Calu3 (cell line): ENCODE data around the gene MT1E. TPM values are rescaled to one million over a fixed set of nuclear protein-coding genes. Genes with fewer than 3 reads are reported as not detected.

ENCODE experiments used
- BruUV-seq: library from RNA; stranded (reverse); fragments of 400-500 nt; replicated peaks from 2 replicates; lab custom pipeline; 2021; lab: Mats Ljungman, UMichigan
- CTCF ChIA-PET: fragments of 300-600 bp; sonication (Branson Sonifier 250); formaldehyde crosslinking; loops from one replicate; lab custom pipeline; 2022; ENCODE audit warnings: antibody characterized with exemption; lab: Charles Lee
- DNase-seq: peaks from one replicate; pipeline ENCODE4 v3.0.0; 2022
- H3K27ac Mint-ChIP-seq: one replicate; pipeline ENCODE4 v1.8.0; 2022; ENCODE audit warnings: mixed read lengths; ENCODE audit not compliant: unreplicated experiment
- H3K27me3 Mint-ChIP-seq: one replicate; pipeline ENCODE4 v1.8.0; 2022; ENCODE audit warnings: mixed read lengths; ENCODE audit not compliant: unreplicated experiment
- H3K36me3 Mint-ChIP-seq: one replicate; pipeline ENCODE4 v1.8.0; 2022; ENCODE audit warnings: mild to moderate bottlenecking, moderate library complexity, mixed read lengths; ENCODE audit not compliant: insufficient read depth, unreplicated experiment
- H3K4me1 Mint-ChIP-seq: one replicate; pipeline ENCODE4 v1.8.0; 2022; ENCODE audit warnings: mild to moderate bottlenecking, low read depth, mixed read lengths; ENCODE audit not compliant: unreplicated experiment
- H3K4me3 Mint-ChIP-seq: one replicate; pipeline ENCODE4 v1.8.0; 2022; ENCODE audit warnings: mild to moderate bottlenecking, low read depth, moderate library complexity, mixed read lengths; ENCODE audit not compliant: unreplicated experiment
- H3K9me3 Mint-ChIP-seq: one replicate; pipeline ENCODE4 v1.8.0; 2022; ENCODE audit warnings: low read depth, mixed read lengths; ENCODE audit not compliant: unreplicated experiment
- CTCF ChIP-seq: fragments of 200-600 bp; IDR thresholded peaks from one replicate; pipeline ENCODE4 v1.8.0; 2022; ENCODE audit warnings: antibody characterized with exemption; ENCODE audit not compliant: unreplicated experiment
- intact Hi-C: fragments of 100-400 bp; cut with micrococcal nuclease; formaldehyde crosslinking; loops from one replicate; pipeline ENCODE4 v1.10.0; 2022; ENCODE audit not compliant: unreplicated experiment
- total RNA-seq: library from RNA; stranded (reverse); gene quantifications from 2 replicates; pipeline ENCODE4 v1.2.3, GENCODE V29; 2022

MT1E gene
- total RNA-seq, 1 experiment from 2014 or later, result not detected

- H3K9me3 Mint-ChIP-seq, result no peaks in the 10 kb centered on the region
- peaks cover 17% of the 10 kb centered on the region for H3K4me1 Mint-ChIP-seq
- CTCF ChIA-PET, result no interaction called here
- H3K27ac Mint-ChIP-seq, result no peak overlapping the region
- intact Hi-C loops, result no loop called here
- no peak overlapping the region for H3K4me3 Mint-ChIP-seq
- TF ChIP-seq CTCF, result no peak
- no TSS peak for BruUV-seq
- peaks cover 11% of the 10 kb centered on the region for H3K36me3 Mint-ChIP-seq
- H3K27me3 Mint-ChIP-seq, result peaks cover 90% of the 10 kb centered on the region
- DNase-seq, result no peak
These were observed 22.3 kb downstream of the MT1E start for GRCh38 chr16:56647641-56648431.

DNA sequence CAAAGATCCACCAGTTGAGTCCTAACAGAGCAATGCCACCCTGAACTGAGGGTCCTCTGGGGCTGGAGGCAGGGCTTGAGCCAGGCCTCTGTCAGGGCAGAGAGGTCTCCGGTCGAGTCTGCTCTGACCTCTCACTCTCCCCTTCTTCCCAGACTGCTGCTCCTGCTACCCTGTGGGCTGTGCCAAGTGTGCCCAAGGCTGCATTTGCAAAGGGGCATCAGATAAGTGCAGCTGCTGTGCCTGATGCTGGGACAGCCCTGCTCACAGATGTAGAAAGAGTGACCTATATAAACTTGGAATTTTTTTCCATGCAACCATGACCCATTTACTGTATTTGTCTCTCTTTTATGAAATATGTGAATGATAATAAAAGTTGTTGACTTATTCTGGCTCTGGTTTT is 23.7 kb downstream of the MT1E start:
- CTCF ChIA-PET, result interaction anchor here (1.1 kb wide), 1 partner anchor 53 kb away, joined by 5 read pairs; no protein-coding TSS in a partner anchor
- Mint-ChIP-seq H3K4me1 (peaks cover 2% of the 10 kb centered on the region), H3K9me3 (no peaks in the 10 kb centered on the region), H3K27ac (no peak overlapping the region), H3K27me3 (peaks cover 81% of the 10 kb centered on the region), H3K36me3 (no peaks in the 10 kb centered on the region), H3K4me3 (no peak overlapping the region)
- intact Hi-C loops, result no loop called here
- TF ChIP-seq CTCF, result no peak
- DNase-seq, result no peak
- BruUV-seq, result no TSS peak

DNA sequence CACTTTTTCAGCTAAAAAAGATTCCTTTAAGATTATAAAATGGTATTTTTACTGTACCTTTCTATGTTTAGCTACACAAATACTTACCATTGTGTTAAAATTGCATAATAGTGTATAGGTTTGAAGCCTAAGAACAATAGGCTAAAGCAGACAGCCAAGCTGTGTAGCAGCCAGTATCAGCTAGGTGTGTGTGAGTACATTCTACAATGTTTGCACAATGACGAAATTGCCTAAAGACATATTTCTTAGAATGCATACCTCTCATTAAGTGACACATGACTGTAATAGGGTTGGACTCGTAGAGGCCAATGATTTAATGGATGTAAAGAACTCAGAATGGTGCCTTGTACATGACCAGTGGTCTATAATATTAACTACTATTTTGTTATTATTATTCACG is 24.2 kb downstream of the MT1E start:
- CTCF ChIA-PET, result interaction anchor here (0.6 kb wide), 1 partner anchor 132 kb away, joined by 5 read pairs; no protein-coding TSS in a partner anchor
- BruUV-seq, result no TSS peak
- Mint-ChIP-seq H3K4me1 (no peaks in the 10 kb centered on the region), H3K4me3 (no peak overlapping the region), H3K27me3 (peaks cover 76% of the 10 kb centered on the region), H3K36me3 (no peaks in the 10 kb centered on the region), H3K27ac (no peak overlapping the region), H3K9me3 (no peaks in the 10 kb centered on the region)
- no peak for DNase-seq
- no peak for TF ChIP-seq CTCF
- intact Hi-C loops, result no loop called here

- Mint-ChIP-seq H3K4me3 (no peak within 1 kb of the TSS), H3K27me3 (peaks cover 58% of the 10 kb centered on the region), H3K4me1 (no peaks in the 10 kb centered on the region), H3K36me3 (no peaks in the 10 kb centered on the region), H3K9me3 (no peaks in the 10 kb centered on the region), H3K27ac (no peak within 1 kb of the TSS)
- DNase-seq, result no peak
- CTCF ChIA-PET, result no interaction called here
- intact Hi-C loops, result no loop called here
- BruUV-seq, result no TSS peak
- no peak for TF ChIP-seq CTCF
These were observed 26.0 kb downstream of the MT1E start, which contains the start of gene MT1B for GRCh38 chr16:56651586-56651985. Gene MT1B, plus strand, starts transcription at chr16:56651886. Its CDS starts 68 bp downstream, at chr16:56651954.
